Right lobe of liver (tissue), 4 donors: Measurements from ENCODE around the gene CHCHD1.

Experiments used
- CTCF ChIP-seq, 4 donors: fragments of 200-600 bp in 3 of 4; fragments of 450-650 bp in 1 of 4; IDR thresholded peaks; one replicate each; pipeline versions ENCODE4 v1.5.1 to v1.8.0; 2016 to 2022; ENCODE audit warnings: antibody characterized with exemption in 4 of 4, mild to moderate bottlenecking in 2 of 4
- POLR2A ChIP-seq: fragments of 450-650 bp; IDR thresholded peaks from one replicate; pipeline ENCODE4 v1.6.1; 2017; ENCODE audit warnings: antibody characterized with exemption, mild to moderate bottlenecking
- donor health status: DM: no; HTN: no; CAD: no.
- donor health status: DM: no; HTN: no; CAD: no.
- donor health status: DM: no; HTN: yes; CAD: no.

DNA sequence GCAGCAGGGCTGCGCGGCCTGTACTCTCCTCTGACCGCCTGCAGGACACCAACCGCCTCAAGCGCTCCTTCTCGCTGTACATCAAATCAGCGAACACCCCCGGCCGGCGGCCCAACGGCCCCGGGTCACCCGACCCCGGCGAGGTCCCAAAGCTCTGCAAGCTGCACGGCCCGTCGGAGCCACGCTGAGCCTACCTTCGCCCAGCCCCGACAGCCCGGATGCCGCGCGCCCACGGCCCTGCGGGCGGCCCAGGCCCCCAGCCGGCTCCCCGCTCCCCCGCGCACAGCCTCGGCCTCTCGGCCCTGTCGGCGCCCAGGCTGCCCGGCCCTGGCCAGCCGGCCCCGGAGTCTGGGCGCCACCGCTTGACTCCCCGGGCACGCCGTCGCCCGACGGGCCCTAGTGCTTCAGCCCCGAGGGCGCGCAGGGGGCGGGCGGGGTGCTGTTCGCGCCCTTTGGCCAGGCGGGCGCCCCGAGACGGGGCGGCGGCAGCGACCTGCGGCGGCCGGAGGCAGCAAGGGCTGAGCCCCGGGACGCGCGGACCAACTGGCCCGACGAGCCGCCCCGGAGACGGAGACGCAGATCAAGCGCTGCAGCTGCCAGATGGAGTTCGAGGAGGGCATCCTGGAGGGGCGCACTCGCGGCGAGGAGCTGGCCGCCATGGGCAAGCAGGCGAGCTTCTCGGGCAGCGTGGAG lies 48.8 kb upstream of the CHCHD1 start:
- no peak for TF ChIP-seq CTCF (IDR thresholded peaks at IDR 0.05)
- TF ChIP-seq POLR2A = no peak
